Esophagus squamous epithelium (tissue), 4 donors: Measurements from ENCODE around the gene RPL7A.

Experiments
- POLR2A ChIP-seq, 4 donors: fragments of 450-650 bp; IDR thresholded peaks; one replicate each; pipeline ENCODE4 v1.6.1; 2017; ENCODE audit warnings: antibody characterized with exemption in 4 of 4, mild to moderate bottlenecking in 4 of 4, moderate library complexity in 3 of 4
- TF ChIP-seq, protein P1 (sequence below), 6 experiments: fragments of 450-650 bp in 4 of 6; fragments of 200-600 bp in 2 of 6; sonication (generic) in 2 of 6; IDR thresholded peaks; one replicate each; pipeline ENCODE4 v1.5.1; 2016 to 2019; ENCODE audit warnings: antibody characterized with exemption in 6 of 6, mild to moderate bottlenecking in 4 of 6, moderate library complexity in 4 of 6

DNA sequence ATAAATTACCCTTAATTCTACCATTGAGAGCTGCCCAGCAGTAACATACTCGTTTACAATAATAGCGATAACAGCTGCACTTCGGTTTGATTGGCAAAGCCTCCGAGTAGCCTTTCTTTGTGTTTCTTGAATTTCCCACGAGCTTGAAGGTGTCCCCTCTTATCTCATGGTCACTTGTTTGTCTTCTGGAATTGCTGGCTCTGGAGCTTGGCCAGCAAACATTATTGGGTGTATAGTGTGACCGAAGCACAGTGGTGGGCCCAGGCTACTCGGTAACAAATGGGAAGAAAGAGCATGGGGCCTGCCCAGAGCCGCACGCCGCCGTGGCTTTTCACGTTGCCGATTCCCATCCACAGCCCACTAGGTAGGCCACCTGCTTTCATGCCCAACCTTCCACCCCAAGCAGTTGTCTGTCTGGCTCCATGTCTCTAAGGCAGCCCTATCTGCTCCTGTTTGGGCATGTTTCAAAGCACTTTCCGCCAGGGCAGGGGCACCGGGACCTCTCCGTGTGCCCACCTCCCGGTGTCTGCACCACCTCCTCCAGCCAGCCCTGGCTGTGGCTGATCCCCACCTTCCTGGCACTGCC, 36.8 kb downstream of the RPL7A start:
- no peak for TF ChIP-seq POLR2A (IDR thresholded peaks at IDR 0.05)
- TF ChIP-seq, protein P1, sequence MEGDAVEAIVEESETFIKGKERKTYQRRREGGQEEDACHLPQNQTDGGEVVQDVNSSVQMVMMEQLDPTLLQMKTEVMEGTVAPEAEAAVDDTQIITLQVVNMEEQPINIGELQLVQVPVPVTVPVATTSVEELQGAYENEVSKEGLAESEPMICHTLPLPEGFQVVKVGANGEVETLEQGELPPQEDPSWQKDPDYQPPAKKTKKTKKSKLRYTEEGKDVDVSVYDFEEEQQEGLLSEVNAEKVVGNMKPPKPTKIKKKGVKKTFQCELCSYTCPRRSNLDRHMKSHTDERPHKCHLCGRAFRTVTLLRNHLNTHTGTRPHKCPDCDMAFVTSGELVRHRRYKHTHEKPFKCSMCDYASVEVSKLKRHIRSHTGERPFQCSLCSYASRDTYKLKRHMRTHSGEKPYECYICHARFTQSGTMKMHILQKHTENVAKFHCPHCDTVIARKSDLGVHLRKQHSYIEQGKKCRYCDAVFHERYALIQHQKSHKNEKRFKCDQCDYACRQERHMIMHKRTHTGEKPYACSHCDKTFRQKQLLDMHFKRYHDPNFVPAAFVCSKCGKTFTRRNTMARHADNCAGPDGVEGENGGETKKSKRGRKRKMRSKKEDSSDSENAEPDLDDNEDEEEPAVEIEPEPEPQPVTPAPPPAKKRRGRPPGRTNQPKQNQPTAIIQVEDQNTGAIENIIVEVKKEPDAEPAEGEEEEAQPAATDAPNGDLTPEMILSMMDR (IDR thresholded peaks at IDR 0.05): no peak
